Colon (tissue), 2 donors: ENCODE data around the gene TADA2B.
"Not testable (repeated sequence)": the region's sequence is repeated elsewhere in the genome, so short reads cannot be mapped to it uniquely, and the experiment has no call there.

Source experiments
- FAIRE-seq: peaks from 2 replicates; lab custom pipeline; 2012; peaks lifted over from hg19 to GRCh38; lab: Jason Lieb, UNC
- donor health status: control.
- donor health status: control.

Gene TADA2B

DNA sequence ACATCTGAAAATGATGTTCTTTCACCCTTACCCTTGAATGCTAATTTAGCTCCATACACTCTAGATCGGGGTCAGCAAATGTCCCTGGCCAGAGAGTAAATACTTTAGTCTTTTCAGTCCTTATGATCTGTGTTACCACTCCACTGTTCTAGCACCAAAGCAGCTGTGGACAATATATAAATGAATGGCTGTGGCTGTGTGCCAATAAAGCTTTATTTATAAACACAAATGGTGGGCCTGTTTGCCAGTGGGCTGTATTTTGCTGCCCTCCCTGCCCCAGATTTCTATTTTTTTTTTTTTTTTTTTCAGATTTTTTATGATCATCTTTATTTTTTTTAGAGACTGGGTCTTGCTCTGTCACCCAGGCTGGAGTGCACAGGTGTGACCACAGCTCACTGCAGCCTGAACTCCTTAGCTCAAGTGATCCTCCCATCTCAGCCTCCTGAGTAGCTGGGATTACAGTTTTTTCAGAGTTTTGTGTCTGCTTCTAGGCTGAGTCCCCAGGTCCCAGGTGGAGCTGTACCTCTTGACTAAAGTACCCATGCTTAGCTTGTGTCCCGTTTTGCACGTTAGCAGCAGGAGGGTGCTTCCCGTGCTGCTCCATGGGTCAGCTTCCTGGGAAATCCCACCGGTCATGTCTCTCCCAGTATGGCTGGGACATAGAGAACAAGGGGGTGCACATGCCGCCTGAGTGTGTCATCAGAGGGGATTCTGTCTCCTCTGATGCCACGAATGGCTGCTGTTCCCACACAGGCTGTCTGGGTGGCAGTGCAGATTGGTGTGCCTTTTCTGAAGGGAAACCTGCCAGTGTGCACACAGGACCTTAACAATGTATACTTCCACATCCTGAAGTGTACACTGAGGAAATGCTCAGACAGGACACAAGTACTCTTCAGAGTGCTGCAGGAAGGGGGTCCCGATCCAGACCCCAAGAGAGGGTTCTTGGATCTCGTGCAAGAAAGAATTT lies 40.7 kb downstream of the TADA2B start:
- no peak for FAIRE-seq

DNA sequence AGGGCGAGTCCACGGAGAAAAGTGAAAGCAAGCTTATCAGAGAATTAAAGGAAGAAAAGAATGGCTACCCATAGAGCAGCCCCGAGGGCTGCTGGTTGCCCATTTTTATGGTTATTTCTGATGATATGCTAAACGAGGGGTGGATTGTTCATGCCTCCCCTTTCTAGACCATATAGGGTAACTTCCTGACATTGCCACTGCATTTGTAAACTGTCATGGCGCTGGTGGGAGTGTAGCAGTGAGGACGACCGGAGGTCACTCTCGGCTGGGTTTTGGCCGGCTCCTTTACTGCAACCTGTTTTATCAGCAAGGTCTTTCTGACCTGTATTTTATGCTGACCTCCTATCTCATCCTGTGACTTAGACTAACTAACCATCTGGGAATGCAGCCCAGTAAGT lies 41.4 kb downstream of the TADA2B start:
- not testable (repeated sequence) for FAIRE-seq

DNA sequence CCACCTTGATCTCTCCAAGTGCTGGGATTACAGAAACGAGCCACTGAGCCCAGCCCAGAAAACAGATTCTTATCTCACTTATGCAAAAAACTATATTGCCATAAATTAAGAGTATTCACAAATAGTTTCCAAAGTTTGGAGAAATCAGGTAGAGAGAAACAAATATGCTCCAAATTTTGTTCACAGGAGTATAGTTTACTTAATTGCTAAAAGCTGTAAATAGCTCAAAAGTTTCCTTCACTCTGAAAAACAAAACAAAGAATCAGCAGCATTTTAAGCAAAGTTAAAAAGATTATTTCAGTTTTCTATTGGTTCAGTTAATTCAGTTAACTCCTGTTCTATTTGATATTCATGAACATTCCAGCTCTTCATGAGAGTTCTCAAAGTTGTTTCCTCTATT lies 43.2 kb downstream of the TADA2B start:
- FAIRE-seq = no peak

DNA sequence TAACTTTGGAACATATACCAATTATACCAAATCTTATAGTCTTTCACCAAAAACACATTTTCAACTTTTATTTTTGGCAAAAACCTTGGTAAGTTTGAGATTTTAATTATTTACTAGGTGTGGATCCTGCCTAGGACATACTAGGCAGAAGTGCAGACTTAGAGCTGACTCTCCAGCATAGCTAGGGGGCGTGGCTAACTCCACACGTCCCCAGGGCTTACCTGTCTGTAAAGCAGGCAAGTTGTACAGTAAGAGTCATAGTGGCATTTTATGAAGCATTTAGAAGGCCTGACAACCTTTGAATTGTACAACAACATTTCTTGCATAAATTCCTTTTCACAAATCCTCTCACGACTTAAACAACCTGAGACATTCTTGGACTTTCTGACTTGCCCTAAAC lies 43.9 kb downstream of the TADA2B start:
- FAIRE-seq = no peak

DNA sequence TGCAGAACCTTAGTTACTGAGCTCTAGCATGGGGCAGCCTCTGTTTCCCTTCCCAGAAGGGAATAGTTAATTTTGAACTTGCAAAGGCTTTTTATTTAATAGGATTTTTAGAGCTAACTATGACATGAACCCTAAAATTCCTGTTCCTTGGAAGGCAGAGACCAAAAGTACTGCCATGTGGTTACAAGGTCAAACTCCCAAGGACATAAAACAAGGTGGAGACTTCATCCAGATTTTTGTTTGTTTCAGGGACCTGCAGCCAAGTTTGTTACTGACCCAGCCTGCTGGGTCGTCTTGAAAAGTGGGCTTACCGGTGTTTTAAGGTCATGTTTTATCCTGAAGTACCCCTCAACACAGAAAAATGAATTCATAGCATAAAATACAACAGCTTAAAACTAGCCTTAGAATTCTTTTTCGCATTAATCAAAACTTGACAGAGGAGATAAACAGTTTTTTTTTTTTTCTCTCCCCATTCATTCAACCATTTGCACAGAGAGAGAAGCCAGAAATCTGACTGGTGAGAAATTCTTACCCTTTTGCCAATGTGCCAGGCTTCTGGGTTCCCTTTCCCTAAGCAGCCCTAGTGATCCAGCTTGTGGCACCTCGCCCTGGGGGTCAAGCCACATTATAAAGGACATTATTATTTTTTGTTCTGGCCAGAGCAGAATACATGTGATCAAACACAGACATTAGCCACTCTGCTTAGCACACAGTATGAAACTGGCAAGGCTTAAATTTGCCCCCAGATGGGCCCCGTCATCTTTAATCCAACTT lies 46.2 kb downstream of the TADA2B start:
- no peak for FAIRE-seq

DNA sequence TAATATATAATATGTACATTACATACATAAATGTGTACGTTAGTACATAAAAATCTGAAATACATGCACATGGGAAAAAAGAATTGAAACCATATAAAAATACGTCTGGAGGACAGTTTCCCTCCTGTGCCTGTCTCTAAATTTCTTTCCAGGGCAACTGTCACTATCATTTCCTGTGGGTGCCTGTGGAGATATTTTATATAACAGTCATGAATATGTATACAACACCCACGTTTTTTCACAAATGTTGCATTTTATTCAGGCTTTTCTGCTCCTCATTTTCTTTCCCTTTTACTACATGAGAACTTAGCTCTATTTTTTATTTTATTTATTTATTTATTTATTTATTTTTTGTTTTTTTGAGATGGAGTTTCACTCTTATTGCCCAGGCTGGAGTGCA lies 48.9 kb downstream of the TADA2B start:
- no peak for FAIRE-seq

DNA sequence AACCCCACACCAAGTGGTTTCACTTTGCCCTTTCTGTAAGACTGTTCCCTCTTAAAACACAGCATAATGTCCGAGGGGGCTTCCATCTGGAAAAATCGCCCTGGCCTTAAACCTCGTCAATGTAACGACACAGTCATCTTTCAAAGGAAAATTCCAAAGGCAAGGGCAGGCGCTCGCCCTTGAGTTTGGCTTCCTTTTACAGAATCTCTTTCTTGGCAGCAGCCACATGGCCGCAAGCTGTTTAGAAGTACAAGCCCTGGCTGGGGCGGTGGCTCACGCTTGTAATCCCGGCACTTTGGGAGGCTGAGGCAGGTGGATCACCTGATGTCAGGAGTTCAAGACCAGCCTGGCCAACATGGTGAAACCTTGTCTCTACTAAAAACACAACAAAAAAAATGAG lies 51.7 kb downstream of the TADA2B start:
- FAIRE-seq = no peak

DNA sequence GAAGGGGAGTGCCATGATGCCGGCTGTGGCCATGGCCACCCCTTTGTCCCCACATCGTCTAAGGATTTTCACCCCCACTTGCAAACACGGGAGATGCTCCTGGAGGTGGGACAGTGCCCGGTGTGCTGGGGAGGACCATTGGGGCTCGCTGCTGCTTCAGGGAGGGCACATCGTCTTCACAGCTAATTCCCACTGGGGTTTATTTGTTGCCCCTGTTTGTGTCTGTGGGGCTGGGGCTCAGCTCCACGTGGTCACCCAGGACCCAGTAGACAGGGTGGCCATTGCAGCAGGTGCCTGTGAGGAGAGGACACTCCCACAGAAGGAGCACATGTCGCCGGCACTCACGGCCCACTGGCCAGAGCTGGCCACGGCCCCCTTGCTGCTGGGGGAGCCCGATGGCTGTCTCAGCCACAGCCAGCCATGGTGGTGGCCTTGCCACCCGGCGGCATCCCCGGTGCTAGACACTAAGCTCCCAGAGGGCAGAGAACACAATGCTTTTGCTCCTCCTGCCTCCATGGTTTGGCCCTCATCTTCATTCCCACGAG lies 52.5 kb downstream of the TADA2B start:
- no peak for FAIRE-seq

DNA sequence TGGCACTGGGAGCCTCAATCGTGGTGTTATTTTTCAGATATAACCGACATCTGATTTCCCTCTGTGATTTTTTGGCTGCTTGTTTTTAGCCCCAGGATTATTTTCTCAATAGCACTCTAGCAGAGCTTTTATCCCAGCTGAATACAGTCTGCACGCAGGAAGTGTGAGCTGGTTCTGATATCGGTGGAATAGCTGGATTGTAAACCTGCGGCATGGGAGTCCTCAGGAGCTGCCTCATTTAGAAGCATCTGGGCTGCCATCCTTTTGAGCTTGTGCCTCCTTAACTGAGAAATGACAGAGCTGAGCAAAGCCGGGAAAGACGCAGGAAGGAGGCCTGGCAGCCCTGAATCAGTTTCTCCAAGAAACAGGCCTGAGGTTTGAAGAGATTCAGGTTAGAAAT lies 53.1 kb downstream of the TADA2B start:
- no peak for FAIRE-seq

DNA sequence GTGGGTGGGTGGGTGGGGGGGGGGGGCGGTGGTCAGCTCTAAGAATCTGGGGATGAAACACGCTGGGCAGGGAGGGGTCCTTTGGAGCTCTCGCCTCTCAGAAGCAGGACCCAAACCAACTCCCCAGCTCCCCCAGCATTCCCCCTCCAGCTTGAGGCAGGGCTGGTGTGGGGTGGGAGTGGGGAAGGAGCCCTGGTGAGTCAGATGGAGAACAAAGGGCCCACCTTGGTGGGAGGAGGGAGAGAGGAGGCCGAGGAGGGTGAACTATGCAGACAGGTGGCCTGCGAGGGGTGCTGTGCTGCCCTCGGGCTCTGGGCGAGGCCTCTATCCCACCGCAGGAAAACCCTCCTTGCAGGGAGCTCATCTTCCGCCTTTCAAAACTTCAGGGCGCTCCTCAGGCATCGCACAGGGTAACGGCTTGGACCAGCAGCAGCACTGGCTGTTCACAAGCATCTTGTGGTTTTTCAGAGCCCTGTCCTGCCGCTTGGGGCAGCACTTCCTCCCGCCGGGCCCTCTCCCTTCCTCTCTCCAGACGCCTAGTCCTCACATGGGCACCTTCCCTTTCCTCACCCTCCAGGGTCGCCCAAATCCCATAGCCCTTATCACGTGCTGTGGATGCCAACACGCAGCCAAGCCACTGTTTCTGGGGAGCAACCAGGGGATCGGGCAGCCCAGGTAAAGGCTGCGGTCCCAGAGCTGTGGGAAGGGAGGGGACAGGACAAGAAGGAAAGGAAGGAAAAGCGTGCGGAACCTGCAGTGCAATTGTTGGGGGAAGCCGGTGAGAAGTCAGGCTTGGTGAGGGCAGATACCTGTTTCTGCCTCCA lies 58.7 kb downstream of the TADA2B start:
- FAIRE-seq = no peak

DNA sequence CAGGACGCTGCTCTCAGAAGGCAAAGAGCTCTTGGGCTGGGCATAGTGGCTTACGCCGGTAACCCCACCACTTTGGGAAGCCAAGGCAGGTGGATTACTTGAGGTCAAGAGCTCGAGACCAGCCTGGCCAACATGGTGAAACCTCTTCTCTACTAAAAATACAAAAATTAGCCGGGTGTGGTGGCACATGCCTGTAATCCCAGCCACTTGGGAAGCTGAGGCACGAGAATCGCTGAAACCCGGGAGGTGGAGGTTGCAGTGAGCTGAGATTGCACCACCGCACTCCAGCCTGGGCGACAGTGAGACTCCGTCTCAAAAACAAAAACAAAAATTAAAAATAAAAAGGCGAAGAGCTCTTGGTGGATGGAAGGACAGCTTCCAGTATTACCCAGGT lies 59.3 kb downstream of the TADA2B start:
- not testable (repeated sequence) for FAIRE-seq

DNA sequence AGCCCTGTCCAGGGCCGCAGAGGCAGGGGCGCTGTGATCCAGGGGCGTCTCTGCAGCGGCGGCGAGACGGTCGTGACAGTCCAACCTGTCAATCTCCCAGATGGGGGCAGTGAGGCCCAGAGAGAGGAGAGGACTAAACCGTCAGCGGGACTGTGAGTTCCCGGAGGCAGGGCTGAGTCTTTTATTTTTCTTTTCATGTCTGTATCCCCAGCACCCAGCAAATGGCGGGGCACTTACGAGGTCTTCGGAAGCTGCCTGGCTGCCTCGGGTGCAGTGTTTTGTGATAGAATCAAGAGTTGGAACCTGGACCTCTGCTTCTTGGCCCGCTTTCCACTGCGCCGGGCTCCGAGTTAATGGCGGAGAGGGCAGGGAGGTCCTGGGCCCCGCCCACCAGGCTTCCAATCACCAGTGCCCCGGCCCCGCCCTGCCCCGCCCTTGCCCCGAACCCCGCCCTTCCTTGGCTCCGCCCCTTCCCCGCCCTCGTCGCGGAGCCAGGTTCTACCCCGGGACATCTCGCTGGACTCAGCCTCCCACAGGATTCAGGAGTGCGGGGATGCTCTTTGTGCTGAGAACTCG lies 59.9 kb downstream of the TADA2B start:
- no peak for FAIRE-seq

DNA sequence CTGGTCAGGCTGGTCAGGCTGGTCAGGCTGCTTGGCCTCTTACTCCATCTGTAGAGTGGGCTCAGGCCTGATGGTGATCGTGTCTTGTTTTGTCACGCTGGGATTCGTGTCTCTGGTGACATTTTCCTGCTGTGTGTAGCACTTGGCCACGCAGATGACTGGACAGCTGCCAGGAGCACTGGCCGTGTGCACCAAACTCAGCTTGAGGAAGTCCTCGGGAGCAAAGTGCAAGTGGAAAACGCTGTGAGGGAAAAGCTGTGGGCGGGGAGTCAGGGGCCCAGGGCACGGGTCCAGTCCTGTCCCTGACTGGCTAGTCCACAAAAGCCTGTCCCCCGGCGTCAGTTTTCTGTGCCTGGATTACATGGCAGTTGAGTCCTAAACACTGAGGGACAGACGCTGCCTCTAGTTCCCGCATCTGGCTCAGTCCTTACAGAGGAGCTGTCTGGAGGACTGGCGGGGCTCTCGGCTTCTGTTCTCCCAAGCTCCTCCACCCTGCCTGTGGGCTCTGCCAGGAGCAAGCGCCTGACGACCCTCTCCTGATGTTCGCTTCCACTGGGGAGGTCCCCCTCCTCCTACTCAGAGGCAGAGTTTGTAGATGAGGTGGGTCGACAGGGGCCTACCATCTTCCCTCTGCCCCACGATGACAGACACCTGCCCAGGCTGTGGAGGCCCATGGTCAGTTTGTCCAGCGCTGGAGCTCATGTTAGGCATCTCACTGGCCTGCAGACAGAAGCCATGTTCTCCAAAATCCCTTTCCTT lies 60.6 kb downstream of the TADA2B start:
- FAIRE-seq = no peak

DNA sequence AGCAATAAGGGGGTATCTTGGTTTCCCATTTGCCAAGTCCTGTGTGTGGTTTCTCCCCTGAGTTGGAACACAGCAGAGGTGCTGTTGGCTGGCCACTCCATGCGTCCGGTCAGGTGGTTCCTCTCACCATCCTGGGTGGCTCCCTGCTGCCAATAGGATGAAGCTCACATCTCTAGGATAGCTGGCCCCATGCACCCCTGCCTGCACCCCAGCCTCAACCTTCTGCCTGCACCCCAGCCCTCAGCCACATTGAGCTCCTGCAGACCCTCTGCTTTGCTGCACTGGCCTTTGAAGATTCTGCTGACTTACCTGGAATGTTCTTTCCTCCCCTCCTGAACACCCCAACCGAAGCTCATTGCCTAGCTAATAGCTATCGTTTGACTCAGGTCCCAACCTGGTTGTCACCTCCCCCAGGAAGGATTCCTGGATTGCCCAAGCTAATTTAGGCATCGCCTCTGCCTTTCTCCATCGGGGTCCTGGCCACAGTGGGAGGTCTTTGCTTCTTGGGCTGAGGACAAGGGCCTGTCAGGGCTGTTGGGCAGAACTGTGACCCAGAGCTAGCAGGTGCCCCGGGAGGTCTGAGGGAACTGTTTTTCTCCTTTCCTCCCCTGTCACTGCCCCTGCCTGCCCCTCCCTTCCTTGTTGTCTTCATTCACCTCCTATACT lies 61.3 kb downstream of the TADA2B start:
- no peak for FAIRE-seq

DNA sequence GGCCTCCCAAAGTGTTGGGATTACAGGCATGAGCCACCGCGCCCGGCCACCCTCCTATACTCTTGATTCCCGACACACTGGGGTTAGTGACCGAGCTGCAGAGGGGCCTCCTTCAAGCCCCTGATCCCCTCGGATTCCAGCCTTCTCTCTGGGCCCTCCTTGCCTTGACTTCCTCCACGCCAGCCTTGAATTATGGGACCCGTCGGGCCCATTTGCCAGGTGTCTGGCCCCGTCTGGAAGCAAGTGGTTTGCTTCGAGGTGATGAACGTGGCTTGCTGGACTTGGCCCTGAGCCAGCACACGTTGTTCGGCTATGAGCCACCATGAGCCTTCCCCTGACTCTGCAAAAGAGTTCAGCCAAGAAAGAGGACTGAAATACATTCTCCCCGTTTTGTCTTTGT lies 62.1 kb downstream of the TADA2B start:
- no peak for FAIRE-seq

DNA sequence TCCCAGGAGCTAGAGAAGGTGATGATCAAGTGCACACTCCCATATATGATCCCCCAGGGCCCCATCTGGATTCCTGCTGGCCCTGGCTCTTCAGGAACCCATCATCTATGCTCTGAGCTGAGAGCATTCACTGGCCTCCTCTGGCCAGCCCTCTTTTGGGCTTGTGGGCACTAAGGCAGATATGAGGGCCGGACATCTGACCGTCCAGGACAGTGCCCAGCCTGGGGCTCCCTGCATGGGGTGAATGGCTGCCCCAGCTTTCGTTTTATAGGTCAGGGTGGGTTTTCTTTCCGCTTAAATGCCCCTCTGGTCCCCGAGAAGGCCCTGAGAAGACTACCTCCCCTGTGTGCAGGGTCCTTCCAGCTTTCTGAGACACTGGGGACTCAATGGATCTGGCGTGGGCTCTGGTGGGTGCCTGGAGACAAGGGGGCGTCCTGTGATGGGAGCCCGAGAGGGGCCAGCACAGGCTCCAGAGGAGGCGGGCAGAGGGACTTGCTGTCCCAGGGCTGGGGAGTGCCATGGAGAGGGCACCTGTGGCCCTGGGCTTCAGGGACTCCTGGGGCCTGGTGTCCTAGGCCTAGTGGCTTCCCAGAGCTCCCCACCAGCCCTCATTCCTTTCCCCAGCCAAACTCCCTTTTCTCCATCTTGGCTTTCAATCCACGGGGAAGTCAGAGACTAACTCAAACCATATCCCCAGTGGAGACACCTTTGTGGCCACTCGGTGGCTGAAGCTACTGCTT lies 64.2 kb downstream of the TADA2B start:
- FAIRE-seq = no peak
